GM19324 (cell line): ENCODE results near the gene DNAJC28.
"Not testable (repeated sequence)": the region's sequence is repeated elsewhere in the genome, so short reads cannot be mapped to it uniquely, and the experiment has no call there.

Experiments
- ATAC-seq: cut with Tn5 transposase; IDR thresholded peaks from one replicate; pipeline ENCODE4 v1.9.1; 2021; ENCODE audit warnings: mild to moderate bottlenecking, moderate library complexity; ENCODE audit not compliant: unreplicated experiment, low FRiP score

Gene DNAJC28

GRCh38 chr21:33487996-33488395, 3.5 kb downstream of the DNAJC28 start:
- no peak for ATAC-seq

GRCh38 chr21:33481314-33481943, 10.1 kb downstream of the DNAJC28 start:
- ATAC-seq, result no peak

- ATAC-seq, result no peak
These were observed 10.9 kb downstream of the DNAJC28 start for GRCh38 chr21:33480481-33481103.

GRCh38 chr21:33479679-33480480, 11.6 kb downstream of the DNAJC28 start, which contains the start of gene TMEM50B:
TSS of gene TMEM50B (minus strand) at chr21:33479974. CDS start at chr21:33468885, 11,089 bp downstream.
- ATAC-seq, result peak; percentile 92

- ATAC-seq, result peak; percentile 20
These were observed 12.4 kb downstream of the DNAJC28 start for GRCh38 chr21:33478935-33479678.

GRCh38 chr21:33478182-33478581, 13.3 kb downstream of the DNAJC28 start:
- ATAC-seq, result no peak

GRCh38 chr21:33477066-33477465, 14.4 kb downstream of the DNAJC28 start:
- no peak for ATAC-seq

GRCh38 chr21:33473344-33473743, 18.2 kb downstream of the DNAJC28 start:
- ATAC-seq, result no peak

- ATAC-seq, result no peak
These were observed 20.8 kb downstream of the DNAJC28 start for GRCh38 chr21:33470701-33471100.

GRCh38 chr21:33469183-33469582, 22.3 kb downstream of the DNAJC28 start:
- ATAC-seq, result not testable (repeated sequence)

- no peak for ATAC-seq
These were observed 29.8 kb downstream of the DNAJC28 start for GRCh38 chr21:33461538-33462250.

- no peak for ATAC-seq
These were observed 32.7 kb downstream of the DNAJC28 start for GRCh38 chr21:33458861-33459260.

- ATAC-seq, result no peak
These were observed 35.6 kb downstream of the DNAJC28 start for GRCh38 chr21:33455686-33456446.

GRCh38 chr21:33452362-33452761, 39.2 kb downstream of the DNAJC28 start:
- ATAC-seq, result no peak

GRCh38 chr21:33451634-33452071, 39.9 kb downstream of the DNAJC28 start:
- ATAC-seq, result no peak

- ATAC-seq, result no peak
These were observed 41.9 kb downstream of the DNAJC28 start for GRCh38 chr21:33449616-33450015.

- not testable (repeated sequence) for ATAC-seq
These were observed 44.9 kb downstream of the DNAJC28 start for GRCh38 chr21:33446620-33447019.

- ATAC-seq, result no peak
These were observed 47.0 kb downstream of the DNAJC28 start for GRCh38 chr21:33444499-33444898.

GRCh38 chr21:33443194-33443593, 48.3 kb downstream of the DNAJC28 start:
- ATAC-seq, result no peak
